Chondrocyte (in vitro differentiated cells): Measurements from ENCODE around the gene RSPH3. TPM values are rescaled to one million over a fixed set of nuclear protein-coding genes. Genes with fewer than 3 reads are reported as not detected.
"Not testable (repeated sequence)": the region's sequence is repeated elsewhere in the genome, so short reads cannot be mapped to it uniquely, and the experiment has no call there.

ENCODE experiments used
- DNase-seq: peaks from one replicate; pipeline ENCODE4 v3.0.0; 2021; ENCODE audit warnings: mixed read lengths, low spot score
- H3K27ac Mint-ChIP-seq: one replicate; pipeline ENCODE4 v1.8.0; 2021; ENCODE audit warnings: mild to moderate bottlenecking, moderate library complexity, mixed read lengths; ENCODE audit not compliant: unreplicated experiment
- H3K27me3 Mint-ChIP-seq: 2 replicates; pipeline ENCODE4 v1.8.0; 2021; ENCODE audit warnings: low read depth, mixed read lengths
- H3K36me3 Mint-ChIP-seq: 2 replicates; pipeline ENCODE4 v1.8.0; 2021; ENCODE audit warnings: low read depth, mixed read lengths
- H3K4me1 Mint-ChIP-seq: 2 replicates; pipeline ENCODE4 v1.8.0; 2021; ENCODE audit warnings: low read depth, mild to moderate bottlenecking, mixed read lengths
- H3K4me3 Mint-ChIP-seq: one replicate; pipeline ENCODE4 v1.8.0; 2021; ENCODE audit warnings: mild to moderate bottlenecking, moderate library complexity, mixed read lengths; ENCODE audit not compliant: unreplicated experiment
- H3K9me3 Mint-ChIP-seq: 2 replicates; pipeline ENCODE4 v1.8.0; 2021; ENCODE audit warnings: low read depth, mixed read lengths
- total RNA-seq: library from RNA; stranded (reverse); gene quantifications from 3 replicates; pipeline ENCODE4 v1.2.1, GENCODE V29; 2021
- TF ChIP-seq, protein P1 (sequence below): fragments of 200-600 bp; sonication (generic); IDR thresholded peaks from 2 replicates; pipeline ENCODE4 v1.5.0; 2021; ENCODE audit warnings: antibody characterized with exemption, mild to moderate bottlenecking, moderate library complexity

RSPH3 gene
- total RNA-seq, 1 donor from 2014 or later: 8.3 TPM

GRCh38 chr6:159039885-159040258, 39.9 kb upstream of the RSPH3 start:
- no peak overlapping the region for H3K27ac Mint-ChIP-seq
- H3K9me3 Mint-ChIP-seq: no peaks in the 10 kb centered on the region
- H3K36me3 Mint-ChIP-seq: no peaks in the 10 kb centered on the region
- H3K4me1 Mint-ChIP-seq: peaks cover 6% of the 10 kb centered on the region
- H3K4me3 Mint-ChIP-seq: no peak overlapping the region
- TF ChIP-seq, protein P1, sequence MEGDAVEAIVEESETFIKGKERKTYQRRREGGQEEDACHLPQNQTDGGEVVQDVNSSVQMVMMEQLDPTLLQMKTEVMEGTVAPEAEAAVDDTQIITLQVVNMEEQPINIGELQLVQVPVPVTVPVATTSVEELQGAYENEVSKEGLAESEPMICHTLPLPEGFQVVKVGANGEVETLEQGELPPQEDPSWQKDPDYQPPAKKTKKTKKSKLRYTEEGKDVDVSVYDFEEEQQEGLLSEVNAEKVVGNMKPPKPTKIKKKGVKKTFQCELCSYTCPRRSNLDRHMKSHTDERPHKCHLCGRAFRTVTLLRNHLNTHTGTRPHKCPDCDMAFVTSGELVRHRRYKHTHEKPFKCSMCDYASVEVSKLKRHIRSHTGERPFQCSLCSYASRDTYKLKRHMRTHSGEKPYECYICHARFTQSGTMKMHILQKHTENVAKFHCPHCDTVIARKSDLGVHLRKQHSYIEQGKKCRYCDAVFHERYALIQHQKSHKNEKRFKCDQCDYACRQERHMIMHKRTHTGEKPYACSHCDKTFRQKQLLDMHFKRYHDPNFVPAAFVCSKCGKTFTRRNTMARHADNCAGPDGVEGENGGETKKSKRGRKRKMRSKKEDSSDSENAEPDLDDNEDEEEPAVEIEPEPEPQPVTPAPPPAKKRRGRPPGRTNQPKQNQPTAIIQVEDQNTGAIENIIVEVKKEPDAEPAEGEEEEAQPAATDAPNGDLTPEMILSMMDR: no peak
- no peak for DNase-seq
- peaks cover 6% of the 10 kb centered on the region for H3K27me3 Mint-ChIP-seq

DNA sequence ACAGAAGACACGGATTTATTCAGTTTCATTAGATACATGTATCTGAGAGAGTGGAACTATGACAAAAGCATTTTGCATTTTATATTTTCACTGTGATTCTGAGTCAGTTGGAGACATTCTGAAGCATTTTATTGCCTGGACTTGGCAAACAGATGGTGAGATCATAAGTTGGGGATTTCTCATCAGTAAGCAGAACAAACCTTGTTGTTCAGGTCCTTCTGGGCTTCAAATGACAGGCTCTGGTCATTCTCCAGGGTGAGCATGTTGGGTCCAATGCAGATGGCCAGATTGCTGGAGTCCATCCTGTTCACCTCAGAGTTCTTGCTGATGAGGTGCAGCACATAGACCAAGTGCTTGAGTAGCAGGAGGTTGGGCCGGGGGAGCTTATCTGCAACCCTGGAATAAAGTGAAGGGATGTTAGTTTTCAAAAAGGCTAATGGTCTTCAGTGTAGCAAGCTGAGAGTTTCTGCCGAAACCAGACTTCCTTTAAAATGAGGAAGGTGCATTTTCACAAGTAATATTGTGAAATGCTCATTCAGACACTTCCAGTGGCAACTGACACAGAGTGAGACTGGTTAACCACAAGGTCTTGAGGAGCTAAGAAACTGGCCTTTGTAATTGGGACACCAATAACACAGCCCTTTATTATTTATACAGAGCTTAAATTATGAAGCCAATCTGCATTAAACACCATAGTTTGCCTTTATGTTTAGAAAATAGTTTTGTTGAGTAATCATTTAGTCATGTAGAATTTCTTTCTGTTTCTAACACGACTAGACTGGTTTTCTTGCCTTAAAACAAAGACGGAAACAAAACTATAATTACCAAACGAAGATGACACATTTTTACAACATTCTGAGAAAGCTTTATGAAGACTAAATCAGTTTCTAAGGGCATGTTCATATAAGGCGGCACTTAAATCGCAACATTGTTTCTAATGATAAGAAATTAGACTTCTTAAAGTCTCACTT, 39.2 kb upstream of the RSPH3 start:
- TF ChIP-seq, protein P1: no peak
- H3K36me3 Mint-ChIP-seq: no peaks in the 10 kb centered on the region
- H3K27me3 Mint-ChIP-seq: peaks cover 2% of the 10 kb centered on the region
- no peak overlapping the region for H3K27ac Mint-ChIP-seq
- no peaks in the 10 kb centered on the region for H3K9me3 Mint-ChIP-seq
- peaks cover 3% of the 10 kb centered on the region for H3K4me1 Mint-ChIP-seq
- DNase-seq: no peak
- no peak overlapping the region for H3K4me3 Mint-ChIP-seq

DNA sequence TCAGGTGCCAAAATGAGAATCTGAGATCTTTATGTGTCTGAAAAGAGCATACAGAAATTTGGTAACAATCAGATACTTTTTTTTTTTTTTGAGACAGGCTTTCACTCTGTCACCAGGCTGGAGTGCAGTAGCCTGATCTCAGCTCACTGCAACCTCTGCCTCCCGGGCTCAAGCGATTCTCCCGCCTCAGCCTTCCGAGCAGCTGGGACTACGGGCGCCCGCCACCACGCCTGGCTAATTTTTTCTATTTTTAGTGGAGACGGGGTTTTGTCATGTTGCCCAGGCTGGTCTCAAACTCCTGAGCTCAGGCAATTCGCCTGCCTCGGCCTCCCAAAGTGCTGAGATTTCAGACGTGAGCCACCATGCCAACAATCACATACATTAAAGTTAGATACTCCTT, 38.3 kb upstream of the RSPH3 start:
- not testable (repeated sequence) for H3K27me3 Mint-ChIP-seq, H3K36me3 Mint-ChIP-seq, DNase-seq, H3K4me3 Mint-ChIP-seq, H3K27ac Mint-ChIP-seq, H3K4me1 Mint-ChIP-seq, H3K9me3 Mint-ChIP-seq

- TF ChIP-seq, protein P1: no peak
- no peaks in the 10 kb centered on the region for H3K9me3 Mint-ChIP-seq
- no peak overlapping the region for H3K4me3 Mint-ChIP-seq
- DNase-seq: no peak
- H3K27ac Mint-ChIP-seq: no peak overlapping the region
- H3K36me3 Mint-ChIP-seq: no peaks in the 10 kb centered on the region
- H3K27me3 Mint-ChIP-seq: no peaks in the 10 kb centered on the region
- H3K4me1 Mint-ChIP-seq: peaks cover 3% of the 10 kb centered on the region
These were observed 37.8 kb upstream of the RSPH3 start for GRCh38 chr6:159037756-159038290.

- no peak overlapping the region for H3K4me3 Mint-ChIP-seq
- no peak for DNase-seq
- no peaks in the 10 kb centered on the region for H3K36me3 Mint-ChIP-seq
These were observed 36.7 kb upstream of the RSPH3 start for GRCh38 chr6:159036673-159037072.

More at GRCh38 chr6:159036673-159037072, 36.7 kb upstream of the RSPH3 start:
- TF ChIP-seq, protein P1: no peak
- H3K27ac Mint-ChIP-seq: no peak overlapping the region
- H3K9me3 Mint-ChIP-seq: no peaks in the 10 kb centered on the region
- H3K4me1 Mint-ChIP-seq: no peaks in the 10 kb centered on the region
- no peaks in the 10 kb centered on the region for H3K27me3 Mint-ChIP-seq
